Thoracic aorta (tissue), 2 donors: ENCODE results near the gene CHST15. TPM values are rescaled to one million over a fixed set of nuclear protein-coding genes. Genes with fewer than 3 reads are reported as not detected.

Experiments
- ATAC-seq: fragments of 150-250 bp; one replicate; pipeline ENCODE4 v1.8.0; 2017; ENCODE audit warnings: low read depth; ENCODE audit not compliant: insufficient number of reproducible peaks, low FRiP score
- DNase-seq: peaks from one replicate; pipeline ENCODE4 v3.0.0-alpha.2; 2020; ENCODE audit warnings: low spot score
- H3K27ac ChIP-seq, 2 donors: fragments of 200-600 bp; sonication (generic); 1 replicate in 1 of 2; 2 replicates in 1 of 2; pipeline ENCODE4 v1.5.1; 2016; ENCODE audit warnings: mild to moderate bottlenecking in 2 of 2, moderate library complexity in 2 of 2
- H3K27me3 ChIP-seq: fragments of 200-600 bp; sonication (generic); replicated peaks from 2 replicates; pipeline ENCODE4 v1.6.0; 2016; ENCODE audit warnings: mild to moderate bottlenecking; ENCODE audit not compliant: insufficient read depth
- H3K36me3 ChIP-seq: fragments of 200-600 bp; sonication (generic); one replicate; pipeline ENCODE4 v1.5.1; 2016
- H3K4me1 ChIP-seq, 2 donors: fragments of 200-600 bp; sonication (generic); 1 replicate in 1 of 2; 2 replicates in 1 of 2; pipeline versions ENCODE4 v1.5.1 to v1.6.0; 2016; ENCODE audit warnings: low read depth in 2 of 2, mild to moderate bottlenecking in 1 of 2; ENCODE audit not compliant: control insufficient read depth in 1 of 2
- H3K4me3 ChIP-seq: fragments of 200-600 bp; sonication (generic); 2 replicates; pipeline ENCODE4 v1.5.1; 2016; ENCODE audit warnings: mild to moderate bottlenecking
- H3K9me3 ChIP-seq: fragments of 200-600 bp; sonication (generic); 2 replicates; pipeline ENCODE4 v1.5.1; 2016
- CTCF ChIP-seq: fragments of 200-600 bp; sonication (generic); IDR thresholded peaks from one replicate; pipeline ENCODE4 v1.5.1; 2019; ENCODE audit warnings: antibody characterized with exemption
- total RNA-seq, 2 donors: library from RNA; depleted of rRNA; stranded (reverse); fragments of >200 nt; gene quantifications; one replicate each; pipeline versions ENCODE4 v1.1.0 to v1.2.3, GENCODE V29; 2016

Gene CHST15
- total RNA-seq, 2 donors from 2014 or later = 31.9 to 34.0 TPM

GRCh38 chr10:123970927-123971286, 122.5 kb downstream of the CHST15 start:
- DNase-seq (no peak), ATAC-seq (no peak)
- Histone ChIP-seq H3K9me3 (peaks cover 8% of the 10 kb centered on the region), H3K4me3 (no peak overlapping the region), H3K27me3 (peaks cover 7% of the 10 kb centered on the region), H3K4me1 (peaks cover 3 to 14% of the 10 kb centered on the region in 2 donors), H3K27ac (no peak overlapping the region), H3K36me3 (no peaks in the 10 kb centered on the region)
- TF ChIP-seq CTCF = no peak

GRCh38 chr10:123970207-123970926, 123.0 kb downstream of the CHST15 start:
- peaks cover 7% of the 10 kb centered on the region for H3K27me3 ChIP-seq
- no peak for DNase-seq
- H3K9me3 ChIP-seq = peaks cover 8% of the 10 kb centered on the region
- no peaks in the 10 kb centered on the region for H3K36me3 ChIP-seq
- TF ChIP-seq CTCF = no peak
- no peak for ATAC-seq
- no peak overlapping the region for H3K27ac ChIP-seq
- peaks cover 3 to 14% of the 10 kb centered on the region in 2 donors for H3K4me1 ChIP-seq
- no peak overlapping the region for H3K4me3 ChIP-seq

- H3K9me3 ChIP-seq = no peaks in the 10 kb centered on the region
- H3K27me3 ChIP-seq = peaks cover 7% of the 10 kb centered on the region
- ATAC-seq = peak; percentile 61
- TF ChIP-seq CTCF = peak; percentile 97
- DNase-seq = peak; percentile 29
- peaks cover 3 to 10% of the 10 kb centered on the region in 2 donors for H3K4me1 ChIP-seq
- H3K27ac ChIP-seq = no peak overlapping the region
- H3K4me3 ChIP-seq = peak overlapping the region; percentile 32
- H3K36me3 ChIP-seq = no peaks in the 10 kb centered on the region
Measured at GRCh38 chr10:123967626-123968243, 125.7 kb downstream of the CHST15 start.

GRCh38 chr10:123966896-123967231, 126.5 kb downstream of the CHST15 start:
- Histone ChIP-seq H3K9me3 (no peaks in the 10 kb centered on the region), H3K4me3 (no peak overlapping the region), H3K36me3 (no peaks in the 10 kb centered on the region), H3K27me3 (peaks cover 6% of the 10 kb centered on the region), H3K27ac (no peak overlapping the region), H3K4me1 (peaks cover 3 to 8% of the 10 kb centered on the region in 2 donors)
- no peak for DNase-seq
- no peak for ATAC-seq
- TF ChIP-seq CTCF = no peak

- H3K4me3 ChIP-seq = no peak overlapping the region
- ATAC-seq = no peak
- H3K4me1 ChIP-seq = peaks cover 3 to 8% of the 10 kb centered on the region in 2 donors
- H3K27ac ChIP-seq = no peak overlapping the region
- no peaks in the 10 kb centered on the region for H3K36me3 ChIP-seq
- no peaks in the 10 kb centered on the region for H3K9me3 ChIP-seq
- no peak for TF ChIP-seq CTCF
- peaks cover under 1% of the 10 kb centered on the region for H3K27me3 ChIP-seq
- no peak for DNase-seq
Measured at GRCh38 chr10:123965973-123966895, 127.2 kb downstream of the CHST15 start.
